Measurements from ENCODE around the gene CFD.
"Not testable (repeated sequence)": the region's sequence is repeated elsewhere in the genome, so short reads cannot be mapped to it uniquely, and the experiment has no call there.

The CFD gene

DNA sequence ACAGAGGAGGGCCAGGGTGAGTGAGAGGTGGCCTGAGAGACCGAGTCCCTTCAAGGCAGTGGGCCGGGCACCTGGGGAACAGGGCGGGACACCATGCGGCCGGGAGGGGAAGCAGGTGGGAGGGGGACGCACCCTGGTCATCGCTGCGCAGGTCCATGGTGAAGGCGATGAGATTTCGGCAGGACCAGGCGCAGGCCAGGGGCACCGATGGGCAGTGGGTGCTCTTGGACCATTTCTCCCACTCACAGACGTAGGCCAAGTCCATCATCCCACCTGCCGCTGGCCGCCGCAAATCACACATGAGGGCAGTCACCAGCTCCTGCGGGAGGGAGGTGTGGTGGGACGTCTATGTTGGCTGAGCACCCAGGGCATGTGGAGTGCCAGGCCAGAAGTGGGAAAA lies 31.4 kb downstream of the CFD start:
- no peaks in the 10 kb centered on the region for H3K27me3 ChIP-seq (ENCODE audit: control insufficient read depth, insufficient read depth, low read length)
- H3K9me3 ChIP-seq (ENCODE audit: control insufficient read depth, low read depth, low read length): no peaks in the 10 kb centered on the region
- H3K27ac ChIP-seq (ENCODE audit: low read length): no peak overlapping the region
- H3K9ac ChIP-seq (ENCODE audit: low read length): no peak overlapping the region
- no peak overlapping the region for H3K4me3 ChIP-seq (ENCODE audit: low read length)
- peaks cover 14% of the 10 kb centered on the region for H3K36me3 ChIP-seq (ENCODE audit: control insufficient read depth, low read depth, low read length)
- H3K4me1 ChIP-seq (ENCODE audit: control insufficient read depth, low read depth, low read length): no peaks in the 10 kb centered on the region

GRCh38 chr19:891421-892200 lies 32.1 kb downstream of the CFD start:
- H3K9me3 ChIP-seq (ENCODE audit: control insufficient read depth, low read depth, low read length); H3K27me3 ChIP-seq (ENCODE audit: control insufficient read depth, insufficient read depth, low read length); H3K4me1 ChIP-seq (ENCODE audit: control insufficient read depth, low read depth, low read length); H3K36me3 ChIP-seq (ENCODE audit: control insufficient read depth, low read depth, low read length); H3K27ac ChIP-seq (ENCODE audit: low read length); H3K9ac ChIP-seq (ENCODE audit: low read length): not testable (repeated sequence)
- H3K4me3 ChIP-seq (ENCODE audit: low read length): peak overlapping the region; percentile 73

GRCh38 chr19:892243-892893 lies 32.9 kb downstream of the CFD start:
- Histone ChIP-seq H3K27ac (ENCODE audit: low read length) (no peak overlapping the region), H3K9ac (ENCODE audit: low read length) (peak overlapping the region; percentile 61), H3K9me3 (ENCODE audit: control insufficient read depth, low read depth, low read length) (no peaks in the 10 kb centered on the region), H3K4me3 (ENCODE audit: low read length) (peak overlapping the region; percentile 73), H3K36me3 (ENCODE audit: control insufficient read depth, low read depth, low read length) (peaks cover 7% of the 10 kb centered on the region), H3K4me1 (ENCODE audit: control insufficient read depth, low read depth, low read length) (no peaks in the 10 kb centered on the region), H3K27me3 (ENCODE audit: control insufficient read depth, insufficient read depth, low read length) (no peaks in the 10 kb centered on the region)

DNA sequence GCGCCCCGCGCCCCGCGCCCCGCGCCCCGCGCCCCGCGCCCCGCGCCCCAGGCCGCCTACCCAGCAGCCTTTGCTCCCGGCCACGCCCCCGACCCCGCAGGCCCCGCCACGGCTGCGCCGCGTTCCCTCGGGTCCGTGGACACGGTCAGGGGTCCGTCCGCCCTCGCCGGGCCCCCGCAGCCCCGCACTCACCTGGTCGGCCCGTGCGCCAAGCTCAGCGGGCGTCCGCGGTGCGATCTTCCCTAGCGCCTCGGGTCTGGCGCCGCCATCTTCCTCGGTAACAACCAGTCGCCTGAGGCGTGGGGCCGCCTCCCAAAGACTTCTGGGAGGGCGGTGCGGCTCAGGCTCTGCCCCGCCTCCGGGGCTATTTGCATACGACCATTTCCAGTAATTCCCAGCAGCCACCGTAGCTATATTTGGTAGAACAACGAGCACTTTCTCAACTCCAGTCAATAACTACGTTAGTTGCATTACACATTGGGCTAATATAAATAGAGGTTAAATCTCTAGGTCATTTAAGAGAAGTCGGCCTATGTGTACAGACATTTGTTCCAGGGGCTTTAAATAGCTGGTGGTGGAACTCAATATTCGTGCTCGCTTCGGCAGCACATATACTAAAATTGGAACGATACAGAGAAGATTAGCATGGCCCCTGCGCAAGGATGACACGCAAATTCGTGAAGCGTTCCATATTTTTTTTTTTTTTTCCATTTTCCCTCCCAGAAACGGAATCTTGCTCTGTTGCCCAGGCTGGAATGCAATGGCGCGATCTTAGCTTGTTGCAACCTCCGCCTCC lies 33.6 kb downstream of the CFD start, which contains the start of the genes MED16 and RNU6-9:
Gene MED16 (minus strand): TSS at position 294 of the 796 bp plus-strand sequence. CDS start 2,056 bp downstream, outside the sequence.
Gene RNU6-9 (plus strand): TSS at position 591 of the 796 bp plus-strand sequence.
- Histone ChIP-seq H3K27me3 (ENCODE audit: control insufficient read depth, insufficient read depth, low read length) (no peaks in the 10 kb centered on the region), H3K4me1 (ENCODE audit: control insufficient read depth, low read depth, low read length) (no peaks in the 10 kb centered on the region), H3K9me3 (ENCODE audit: control insufficient read depth, low read depth, low read length) (no peaks in the 10 kb centered on the region), H3K36me3 (ENCODE audit: control insufficient read depth, low read depth, low read length) (peaks cover 7% of the 10 kb centered on the region), H3K9ac (ENCODE audit: low read length) (peak within 1 kb of the TSS; percentile 81), H3K4me3 (ENCODE audit: low read length) (peak within 1 kb of the TSS; percentile 73), H3K27ac (ENCODE audit: low read length) (peak within 1 kb of the TSS; percentile 100)

GRCh38 chr19:896434-896833 lies 37.0 kb downstream of the CFD start:
- Histone ChIP-seq H3K4me1 (ENCODE audit: control insufficient read depth, low read depth, low read length) (no peaks in the 10 kb centered on the region), H3K36me3 (ENCODE audit: control insufficient read depth, low read depth, low read length) (no peaks in the 10 kb centered on the region), H3K9ac (ENCODE audit: low read length) (no peak overlapping the region), H3K27ac (ENCODE audit: low read length) (no peak overlapping the region), H3K27me3 (ENCODE audit: control insufficient read depth, insufficient read depth, low read length) (no peaks in the 10 kb centered on the region), H3K4me3 (ENCODE audit: low read length) (no peak overlapping the region), H3K9me3 (ENCODE audit: control insufficient read depth, low read depth, low read length) (no peaks in the 10 kb centered on the region)

DNA sequence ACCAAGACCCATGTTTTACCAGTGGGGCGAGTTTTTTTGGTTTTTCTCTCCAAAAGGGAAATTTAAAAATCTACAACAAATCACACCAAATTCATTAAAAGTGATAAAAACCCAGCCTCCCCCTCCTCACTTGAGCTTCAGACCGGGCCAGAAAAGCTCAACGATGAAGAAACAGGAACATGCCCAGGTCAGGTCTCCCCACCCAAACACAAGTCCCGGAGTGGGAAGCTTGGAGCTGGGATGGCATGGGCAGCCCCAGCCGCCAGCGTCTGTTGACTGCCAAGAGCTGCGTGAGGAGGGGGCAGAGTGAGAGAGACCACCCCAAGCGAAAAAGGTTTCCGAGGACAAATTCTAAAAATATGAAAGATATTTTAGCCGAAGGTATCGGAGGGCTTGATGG lies 37.5 kb downstream of the CFD start:
- Histone ChIP-seq H3K4me3 (ENCODE audit: low read length) (no peak overlapping the region), H3K36me3 (ENCODE audit: control insufficient read depth, low read depth, low read length) (no peaks in the 10 kb centered on the region), H3K27ac (ENCODE audit: low read length) (no peak overlapping the region), H3K4me1 (ENCODE audit: control insufficient read depth, low read depth, low read length) (no peaks in the 10 kb centered on the region), H3K9ac (ENCODE audit: low read length) (no peak overlapping the region), H3K27me3 (ENCODE audit: control insufficient read depth, insufficient read depth, low read length) (no peaks in the 10 kb centered on the region), H3K9me3 (ENCODE audit: control insufficient read depth, low read depth, low read length) (no peaks in the 10 kb centered on the region)

DNA sequence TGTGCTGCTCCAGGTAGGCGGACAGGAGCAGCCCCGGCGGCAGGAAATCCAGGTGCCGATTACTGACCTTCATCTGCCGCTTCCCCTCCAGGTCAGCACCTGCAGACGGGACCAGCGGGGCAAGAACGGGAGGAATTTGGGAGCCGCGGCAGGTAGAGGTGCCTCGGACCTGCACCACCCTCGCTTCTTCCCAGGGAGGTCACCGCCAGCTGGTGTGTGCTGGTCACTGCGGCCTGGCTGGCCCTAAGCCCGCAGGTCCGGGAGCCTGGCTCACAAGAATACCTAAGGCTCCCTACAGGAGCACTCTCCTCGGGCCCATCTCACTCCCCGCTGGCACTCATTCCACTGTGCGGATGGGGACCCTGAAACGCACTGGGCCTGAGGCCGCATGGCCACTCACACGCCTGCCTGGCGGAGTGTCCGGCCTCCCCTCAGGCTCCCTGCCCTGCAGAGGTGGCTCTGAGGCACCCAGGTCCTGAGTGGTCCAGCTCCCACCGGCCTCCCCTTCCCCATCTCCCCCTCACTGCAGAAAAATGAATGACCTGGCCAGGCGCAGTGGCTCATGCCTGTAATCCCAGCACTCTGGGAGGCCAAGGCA lies 38.1 kb downstream of the CFD start:
- no peaks in the 10 kb centered on the region for H3K27me3 ChIP-seq (ENCODE audit: control insufficient read depth, insufficient read depth, low read length)
- H3K4me1 ChIP-seq (ENCODE audit: control insufficient read depth, low read depth, low read length): no peaks in the 10 kb centered on the region
- no peaks in the 10 kb centered on the region for H3K9me3 ChIP-seq (ENCODE audit: control insufficient read depth, low read depth, low read length)
- H3K4me3 ChIP-seq (ENCODE audit: low read length): no peak overlapping the region
- no peak overlapping the region for H3K27ac ChIP-seq (ENCODE audit: low read length)
- no peaks in the 10 kb centered on the region for H3K36me3 ChIP-seq (ENCODE audit: control insufficient read depth, low read depth, low read length)
- no peak overlapping the region for H3K9ac ChIP-seq (ENCODE audit: low read length)

DNA sequence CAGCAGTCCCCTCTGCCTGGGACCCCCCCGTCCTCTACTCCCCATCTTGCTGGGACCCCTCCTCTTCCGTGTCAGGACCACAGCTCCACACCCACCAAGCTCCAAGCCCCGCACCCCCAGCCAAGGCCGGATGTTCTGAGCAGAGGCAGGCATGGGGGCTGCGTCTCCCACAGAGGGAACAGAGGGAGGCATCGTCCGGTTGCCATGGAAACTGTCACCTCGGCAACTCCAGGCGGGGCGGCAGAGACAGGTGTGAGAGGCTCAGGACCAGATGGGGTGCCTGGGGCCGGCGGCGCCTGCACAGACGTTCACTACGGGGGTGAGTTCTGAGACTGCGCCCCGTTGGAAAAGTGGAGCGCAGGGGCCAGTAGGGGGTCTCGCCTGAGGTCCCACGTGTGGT lies 39.2 kb downstream of the CFD start:
- Histone ChIP-seq H3K27ac (ENCODE audit: low read length) (no peak overlapping the region), H3K36me3 (ENCODE audit: control insufficient read depth, low read depth, low read length) (no peaks in the 10 kb centered on the region), H3K27me3 (ENCODE audit: control insufficient read depth, insufficient read depth, low read length) (no peaks in the 10 kb centered on the region), H3K9ac (ENCODE audit: low read length) (no peak overlapping the region), H3K4me3 (ENCODE audit: low read length) (no peak overlapping the region), H3K4me1 (ENCODE audit: control insufficient read depth, low read depth, low read length) (no peaks in the 10 kb centered on the region), H3K9me3 (ENCODE audit: control insufficient read depth, low read depth, low read length) (no peaks in the 10 kb centered on the region)

- Histone ChIP-seq H3K4me1 (ENCODE audit: control insufficient read depth, low read depth, low read length) (no peaks in the 10 kb centered on the region), H3K9ac (ENCODE audit: low read length) (no peak overlapping the region), H3K4me3 (ENCODE audit: low read length) (no peak overlapping the region), H3K27me3 (ENCODE audit: control insufficient read depth, insufficient read depth, low read length) (no peaks in the 10 kb centered on the region), H3K36me3 (ENCODE audit: control insufficient read depth, low read depth, low read length) (no peaks in the 10 kb centered on the region), H3K9me3 (ENCODE audit: control insufficient read depth, low read depth, low read length) (no peaks in the 10 kb centered on the region), H3K27ac (ENCODE audit: low read length) (no peak overlapping the region)
Observed at GRCh38 chr19:899336-900042, 40.0 kb downstream of the CFD start.

GRCh38 chr19:900043-900301 lies 40.5 kb downstream of the CFD start:
- H3K4me3 ChIP-seq (ENCODE audit: low read length): no peak overlapping the region
- no peak overlapping the region for H3K27ac ChIP-seq (ENCODE audit: low read length)
- no peaks in the 10 kb centered on the region for H3K4me1 ChIP-seq (ENCODE audit: control insufficient read depth, low read depth, low read length)
- H3K9me3 ChIP-seq (ENCODE audit: control insufficient read depth, low read depth, low read length): no peaks in the 10 kb centered on the region
- H3K9ac ChIP-seq (ENCODE audit: low read length): no peak overlapping the region
- H3K27me3 ChIP-seq (ENCODE audit: control insufficient read depth, insufficient read depth, low read length): no peaks in the 10 kb centered on the region
- no peaks in the 10 kb centered on the region for H3K36me3 ChIP-seq (ENCODE audit: control insufficient read depth, low read depth, low read length)
